Colon (tissue), 2 donors: Measurements from ENCODE around the gene ADAMTS16.
"Not testable (repeated sequence)": the region's sequence is repeated elsewhere in the genome, so short reads cannot be mapped to it uniquely, and the experiment has no call there.

Experiments used
- FAIRE-seq: peaks from 2 replicates; lab custom pipeline; 2012; peaks lifted over from hg19 to GRCh38; lab: Jason Lieb, UNC
- donor health status: control.
- donor health status: control.

ADAMTS16 gene, protein sequence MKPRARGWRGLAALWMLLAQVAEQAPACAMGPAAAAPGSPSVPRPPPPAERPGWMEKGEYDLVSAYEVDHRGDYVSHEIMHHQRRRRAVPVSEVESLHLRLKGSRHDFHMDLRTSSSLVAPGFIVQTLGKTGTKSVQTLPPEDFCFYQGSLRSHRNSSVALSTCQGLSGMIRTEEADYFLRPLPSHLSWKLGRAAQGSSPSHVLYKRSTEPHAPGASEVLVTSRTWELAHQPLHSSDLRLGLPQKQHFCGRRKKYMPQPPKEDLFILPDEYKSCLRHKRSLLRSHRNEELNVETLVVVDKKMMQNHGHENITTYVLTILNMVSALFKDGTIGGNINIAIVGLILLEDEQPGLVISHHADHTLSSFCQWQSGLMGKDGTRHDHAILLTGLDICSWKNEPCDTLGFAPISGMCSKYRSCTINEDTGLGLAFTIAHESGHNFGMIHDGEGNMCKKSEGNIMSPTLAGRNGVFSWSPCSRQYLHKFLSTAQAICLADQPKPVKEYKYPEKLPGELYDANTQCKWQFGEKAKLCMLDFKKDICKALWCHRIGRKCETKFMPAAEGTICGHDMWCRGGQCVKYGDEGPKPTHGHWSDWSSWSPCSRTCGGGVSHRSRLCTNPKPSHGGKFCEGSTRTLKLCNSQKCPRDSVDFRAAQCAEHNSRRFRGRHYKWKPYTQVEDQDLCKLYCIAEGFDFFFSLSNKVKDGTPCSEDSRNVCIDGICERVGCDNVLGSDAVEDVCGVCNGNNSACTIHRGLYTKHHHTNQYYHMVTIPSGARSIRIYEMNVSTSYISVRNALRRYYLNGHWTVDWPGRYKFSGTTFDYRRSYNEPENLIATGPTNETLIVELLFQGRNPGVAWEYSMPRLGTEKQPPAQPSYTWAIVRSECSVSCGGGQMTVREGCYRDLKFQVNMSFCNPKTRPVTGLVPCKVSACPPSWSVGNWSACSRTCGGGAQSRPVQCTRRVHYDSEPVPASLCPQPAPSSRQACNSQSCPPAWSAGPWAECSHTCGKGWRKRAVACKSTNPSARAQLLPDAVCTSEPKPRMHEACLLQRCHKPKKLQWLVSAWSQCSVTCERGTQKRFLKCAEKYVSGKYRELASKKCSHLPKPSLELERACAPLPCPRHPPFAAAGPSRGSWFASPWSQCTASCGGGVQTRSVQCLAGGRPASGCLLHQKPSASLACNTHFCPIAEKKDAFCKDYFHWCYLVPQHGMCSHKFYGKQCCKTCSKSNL

DNA sequence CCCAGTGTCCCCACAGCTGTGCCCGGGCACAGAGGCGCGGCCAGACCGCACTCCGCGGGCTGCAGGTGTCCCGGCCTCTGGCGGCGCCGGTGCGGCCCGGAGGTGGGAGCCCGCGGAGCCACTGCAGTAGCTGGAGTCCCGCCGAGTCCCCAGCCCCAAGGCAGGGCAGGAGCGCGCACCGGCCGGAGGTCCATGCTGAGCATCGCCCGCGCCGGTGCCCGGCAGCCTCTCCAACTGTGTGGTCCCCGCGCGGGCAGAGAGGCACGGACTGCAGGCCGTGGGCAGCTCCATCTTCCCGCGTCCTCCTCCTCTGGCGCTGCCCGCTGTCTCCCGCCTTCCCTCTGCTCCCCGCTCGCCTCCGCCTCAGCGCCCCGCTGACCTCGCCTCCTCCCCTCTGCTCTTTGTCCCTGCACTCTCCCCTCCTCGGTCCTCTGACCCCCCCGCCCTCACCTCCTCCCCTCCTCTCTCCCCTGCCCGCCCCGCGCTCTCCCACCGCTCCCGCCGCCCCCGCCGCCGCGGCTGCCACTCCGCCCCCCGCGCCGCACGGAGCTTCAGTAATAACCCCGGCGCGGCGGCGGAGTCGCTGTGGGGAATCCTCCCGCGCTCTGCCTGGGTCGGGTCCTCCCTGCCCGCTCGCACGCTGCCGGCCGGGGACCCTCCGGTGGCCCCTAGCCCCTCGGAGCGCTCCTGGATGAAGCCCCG lies at the start of gene ADAMTS16:
Gene ADAMTS16, plus strand, starts transcription at position 554 of the 702 bp plus-strand sequence. Its CDS starts 138 bp downstream, at position 692.
- FAIRE-seq, result no peak

GRCh38 chr5:5092149-5092548 lies 48.0 kb upstream of the ADAMTS16 start:
- FAIRE-seq, result no peak

GRCh38 chr5:5100635-5101034 lies 39.5 kb upstream of the ADAMTS16 start:
- no peak for FAIRE-seq

- no peak for FAIRE-seq
These were observed 38.5 kb upstream of the ADAMTS16 start for GRCh38 chr5:5101676-5102075.

DNA sequence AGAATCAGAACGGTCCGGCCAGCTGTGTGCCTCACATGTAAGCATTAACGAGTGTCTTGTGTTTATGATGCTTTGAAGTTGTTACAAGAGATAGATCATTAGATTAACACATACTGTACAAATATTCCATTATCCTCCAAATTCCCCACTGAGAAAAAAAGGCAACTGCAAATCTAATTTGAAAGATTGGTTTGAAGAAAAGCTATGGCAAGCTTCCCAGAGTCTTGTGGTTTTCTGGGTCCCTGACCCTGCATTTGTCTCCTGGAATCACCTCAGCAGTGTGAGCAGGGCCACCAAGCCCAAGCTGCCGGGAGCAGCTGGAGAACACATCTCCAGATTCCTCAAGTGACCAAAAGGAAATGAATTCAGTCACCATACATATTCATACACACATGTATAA lies 36.9 kb upstream of the ADAMTS16 start:
- FAIRE-seq, result no peak

GRCh38 chr5:5104550-5104949 lies 35.6 kb upstream of the ADAMTS16 start:
- no peak for FAIRE-seq

DNA sequence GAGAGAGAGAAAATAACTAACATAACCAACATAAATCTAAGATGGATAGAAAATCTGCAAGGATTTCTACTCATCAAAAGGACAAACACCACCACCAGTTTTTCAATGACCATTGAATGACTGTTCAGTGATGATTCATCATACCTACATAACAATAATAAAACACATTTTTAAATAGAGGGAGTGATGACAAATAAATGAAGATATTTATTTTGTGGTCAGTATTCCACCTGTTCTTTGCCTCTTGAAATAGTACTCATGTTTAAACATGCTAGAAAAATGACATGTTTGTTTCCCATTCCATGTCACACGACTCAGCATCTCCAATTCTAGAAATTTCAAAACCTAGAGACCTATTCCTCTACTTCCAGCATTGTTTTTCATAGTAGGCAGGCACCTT lies 34.6 kb upstream of the ADAMTS16 start:
- no peak for FAIRE-seq

- FAIRE-seq, result no peak
These were observed 23.2 kb upstream of the ADAMTS16 start for GRCh38 chr5:5116956-5117355.

DNA sequence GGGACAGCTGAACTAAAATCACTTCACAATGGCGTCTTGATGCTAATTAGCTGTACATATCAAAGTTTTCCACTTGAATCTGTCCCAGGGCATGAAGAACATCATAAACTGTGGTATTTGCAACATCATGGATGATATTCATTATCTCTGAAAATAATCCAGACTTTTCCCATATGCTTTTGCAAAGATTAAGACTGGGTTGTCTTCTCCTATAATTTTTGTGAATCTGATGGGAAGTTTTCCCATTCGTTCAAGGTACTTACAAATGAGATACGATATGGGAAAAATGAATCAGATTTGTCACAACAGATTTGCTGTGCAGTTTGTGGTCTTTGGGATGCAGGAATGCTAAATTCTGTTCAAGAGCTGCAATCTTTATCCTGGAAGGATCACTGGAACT lies 17.4 kb upstream of the ADAMTS16 start:
- FAIRE-seq, result no peak

DNA sequence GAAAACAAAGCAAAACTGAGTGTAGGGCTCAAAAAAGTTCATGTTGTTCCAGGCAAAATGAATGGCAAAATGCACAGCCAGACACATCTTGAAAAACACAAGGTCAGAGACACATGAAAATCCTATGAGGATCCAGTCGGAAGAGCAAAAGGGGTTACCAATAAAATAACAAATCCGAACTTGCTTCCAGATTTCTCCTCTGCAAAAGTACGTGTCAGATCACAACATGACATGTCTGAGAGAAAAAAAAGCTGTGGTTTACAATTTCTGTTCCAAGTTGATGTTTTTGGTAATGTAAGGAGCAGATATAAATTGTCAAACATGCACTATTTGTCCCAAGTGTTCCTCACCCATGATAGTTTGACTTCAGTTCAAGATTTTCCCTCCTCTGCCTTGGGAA lies 15.9 kb upstream of the ADAMTS16 start:
- FAIRE-seq, result no peak

DNA sequence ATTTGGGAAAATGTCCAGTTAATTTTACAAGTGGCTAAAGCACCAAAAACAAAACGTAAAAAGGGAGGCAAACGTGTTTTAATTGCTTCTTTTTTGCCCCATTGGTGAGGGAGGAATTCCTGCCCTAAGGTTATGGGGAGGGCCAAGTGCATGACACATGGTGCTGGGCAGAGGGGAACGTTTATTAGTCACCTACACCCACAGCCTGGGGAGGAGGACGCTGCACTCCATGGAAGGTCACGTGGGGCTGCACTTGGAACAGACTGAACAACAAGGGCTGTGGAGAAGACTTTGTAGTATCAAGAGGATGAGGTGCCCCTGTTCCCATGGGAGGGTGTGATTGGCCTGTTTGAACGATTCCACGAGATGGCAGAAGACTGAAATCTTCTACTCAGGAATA lies 13.7 kb upstream of the ADAMTS16 start:
- no peak for FAIRE-seq

GRCh38 chr5:5128766-5129165 lies 11.4 kb upstream of the ADAMTS16 start:
- no peak for FAIRE-seq

DNA sequence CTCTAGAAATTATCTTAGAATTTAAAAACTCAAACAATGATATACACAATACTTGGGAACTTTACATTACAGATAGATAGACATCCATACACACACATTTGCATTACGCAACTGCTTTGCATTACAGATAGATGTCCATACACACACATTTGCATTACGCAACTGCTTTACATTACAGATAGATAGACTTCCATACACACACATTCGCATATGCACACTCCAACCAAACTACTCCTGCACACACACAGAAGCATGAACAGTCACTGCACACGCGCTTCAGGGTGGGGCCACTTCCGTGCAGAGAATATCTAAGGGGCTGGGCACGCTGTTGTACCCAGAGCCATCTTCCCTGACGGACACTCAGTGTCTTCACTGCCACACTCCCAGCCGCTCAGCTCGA lies 7.9 kb upstream of the ADAMTS16 start:
- no peak for FAIRE-seq

DNA sequence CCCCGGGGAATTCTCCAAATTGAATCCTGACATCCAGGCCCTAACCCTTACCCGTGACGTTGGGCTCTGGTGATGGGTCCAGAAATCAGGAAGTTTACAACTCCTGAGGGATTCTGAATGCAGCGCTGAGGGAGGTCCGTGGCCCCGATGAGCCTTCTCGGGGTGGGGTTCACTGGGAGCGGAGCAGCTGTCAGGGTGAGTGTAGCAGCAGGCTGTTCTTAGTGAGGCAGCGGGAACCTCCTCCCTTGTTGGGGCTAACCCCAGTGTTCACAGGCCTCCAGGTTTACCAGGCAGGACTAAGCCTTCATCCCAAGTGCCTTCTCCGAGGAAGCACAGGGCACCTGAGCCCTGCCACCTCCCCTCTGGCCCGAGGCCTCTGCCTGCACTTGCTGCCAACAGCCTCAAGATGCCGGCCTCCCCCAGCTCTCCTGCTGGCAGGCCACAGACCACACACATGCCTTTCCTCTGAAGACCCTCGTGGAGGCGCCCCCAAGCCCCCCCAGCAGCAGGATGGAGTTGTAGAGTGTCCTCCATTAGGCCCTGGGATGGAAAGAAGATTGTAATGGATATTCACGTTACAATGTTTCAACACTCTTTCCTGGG lies 7.3 kb upstream of the ADAMTS16 start:
- FAIRE-seq, result no peak

GRCh38 chr5:5134107-5134506 lies 6.0 kb upstream of the ADAMTS16 start:
- FAIRE-seq, result no peak

DNA sequence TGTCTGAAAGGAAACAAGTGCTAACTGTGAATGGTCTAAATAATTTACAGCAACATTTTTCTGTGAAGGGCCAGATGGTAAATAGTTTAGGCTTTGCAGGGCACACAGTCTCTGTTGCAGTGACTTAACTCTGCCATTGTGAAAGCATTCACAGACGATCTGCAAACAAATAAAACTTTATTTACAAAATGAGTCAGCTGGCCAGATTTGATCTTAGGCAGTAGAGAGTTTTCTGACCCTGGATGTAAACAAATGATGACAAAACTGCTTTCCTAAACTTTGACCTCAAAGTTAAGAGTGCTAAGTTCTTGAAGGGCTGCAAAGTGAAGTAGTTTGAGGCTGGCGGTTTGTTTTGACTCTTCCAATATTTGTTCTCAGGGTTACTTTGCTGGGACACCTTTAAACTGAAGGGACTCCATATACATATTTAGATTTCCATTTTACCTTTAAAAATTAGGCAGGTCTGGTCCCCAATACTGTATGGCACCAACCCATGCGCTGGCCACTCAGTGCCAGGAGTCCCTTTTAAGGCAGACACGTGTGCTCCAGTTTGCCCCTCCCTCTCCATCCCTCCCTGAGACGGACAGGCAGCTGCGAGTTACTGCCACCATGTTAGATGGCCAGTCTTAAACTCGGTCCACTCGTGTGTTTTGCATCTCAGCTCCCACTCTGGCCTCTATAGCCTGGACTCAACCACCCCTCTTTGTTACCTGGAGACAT lies 4.0 kb upstream of the ADAMTS16 start:
- no peak for FAIRE-seq

DNA sequence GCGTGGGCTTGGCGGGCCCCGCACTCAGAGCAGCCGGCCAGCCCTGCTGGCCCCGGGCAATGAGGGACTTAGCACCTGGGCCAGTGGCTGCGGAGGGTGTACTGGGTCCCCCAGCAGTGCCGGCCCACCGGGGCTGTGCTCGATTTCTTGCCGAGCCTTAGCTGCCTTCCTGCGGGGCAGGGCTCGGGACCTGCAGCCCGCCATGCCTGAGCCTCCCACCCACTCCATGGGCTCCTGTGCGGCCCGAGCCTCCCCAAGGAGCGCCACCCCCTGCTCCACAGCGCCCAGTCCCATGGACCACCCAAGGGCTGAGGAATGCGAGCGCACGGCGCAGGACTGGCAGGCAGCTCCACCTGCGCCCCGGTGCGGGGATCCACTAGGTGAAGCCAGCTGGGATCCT lies 2.3 kb upstream of the ADAMTS16 start:
- not testable (repeated sequence) for FAIRE-seq

GRCh38 chr5:5139336-5139776 lies 774 bp upstream of the ADAMTS16 start:
- FAIRE-seq, result no peak

- no peak for FAIRE-seq
These were observed 579 bp downstream of the ADAMTS16 start for GRCh38 chr5:5140479-5141338.

GRCh38 chr5:5141339-5141599 lies 1.1 kb downstream of the ADAMTS16 start:
- FAIRE-seq, result no peak
